Activated CD8-positive, alpha-beta T cell treated with anti-CD3 and anti-CD28 coated beads for 36 hours (primary cell): ENCODE measurements around the gene SLIT1. TPM values are rescaled to one million over a fixed set of nuclear protein-coding genes. Genes with fewer than 3 reads are reported as not detected.

Experiments
- ATAC-seq: fragments of 200-7000 bp; cut with Tn5 transposase; one replicate; pipeline ENCODE4 v1.10.0; 2021; ENCODE audit warnings: mild to moderate bottlenecking, moderate library complexity
- CTCF ChIA-PET: fragments of 350-600 bp; sonication (Branson Sonifier 250); formaldehyde crosslinking; loops from one replicate; lab custom pipeline; 2021; ENCODE audit warnings: antibody characterized with exemption; lab: Charles Lee
- POLR2A ChIA-PET: fragments of 350-600 bp; sonication (Branson Sonifier 250); formaldehyde crosslinking; loops from one replicate; lab custom pipeline; 2021; ENCODE audit warnings: antibody characterized with exemption; lab: Charles Lee
- DNase-seq: peaks from one replicate; pipeline ENCODE4 v3.0.0-alpha.2; 2020
- H3K27ac Mint-ChIP-seq: one replicate; pipeline ENCODE4 v1.8.0; 2021; ENCODE audit warnings: mild to moderate bottlenecking, mixed read lengths
- H3K27me3 Mint-ChIP-seq: one replicate; pipeline ENCODE4 v1.8.0; 2021; ENCODE audit warnings: mixed read lengths
- H3K36me3 Mint-ChIP-seq: one replicate; pipeline ENCODE4 v1.8.0; 2021; ENCODE audit warnings: low read depth, mixed read lengths
- H3K4me1 Mint-ChIP-seq: one replicate; pipeline ENCODE4 v1.8.0; 2021; ENCODE audit warnings: low read depth, mixed read lengths
- H3K4me3 Mint-ChIP-seq: one replicate; pipeline ENCODE4 v1.8.0; 2021; ENCODE audit warnings: mild to moderate bottlenecking, moderate library complexity, mixed read lengths
- H3K9me3 Mint-ChIP-seq: one replicate; pipeline ENCODE4 v1.8.0; 2021; ENCODE audit warnings: mixed read lengths
- CTCF ChIP-seq: fragments of 200-600 bp; IDR thresholded peaks from one replicate; pipeline ENCODE4 v1.8.0; 2022; ENCODE audit warnings: antibody characterized with exemption, mild to moderate bottlenecking
- intact Hi-C: fragments of 100-400 bp; cut with micrococcal nuclease; formaldehyde crosslinking; loops from one replicate; pipeline ENCODE4 v1.10.0; 2022
- total RNA-seq, 2 experiments: library from RNA; stranded (reverse); gene quantifications; one replicate each; pipeline ENCODE4 v1.2.3, GENCODE V29; 2021

SLIT1 gene
- total RNA-seq, 2 experiments from 2014 or later = 0.34 to 1.2 TPM

- Mint-ChIP-seq H3K27me3 (peaks cover 6% of the 10 kb centered on the region), H3K27ac (no peak overlapping the region), H3K4me3 (no peak overlapping the region), H3K4me1 (no peaks in the 10 kb centered on the region), H3K36me3 (no peaks in the 10 kb centered on the region), H3K9me3 (no peaks in the 10 kb centered on the region)
- DNase-seq = no peak
- TF ChIP-seq CTCF = no peak
- intact Hi-C loops = loop anchor here (10.0 kb wide), 1 partner anchor 197 kb away; the partner anchor contains the start of gene LCOR
- no peak for ATAC-seq
- ChIA-PET CTCF (interaction anchor here (1.0 kb wide), 1 partner anchor 117 kb away, joined by 3 read pairs; no protein-coding TSS in a partner anchor), POLR2A (no interaction called here)
These were observed 154.3 kb downstream of the SLIT1 start for GRCh38 chr10:97031459-97031858.

- Mint-ChIP-seq H3K27me3 (peaks cover 2% of the 10 kb centered on the region), H3K9me3 (no peaks in the 10 kb centered on the region), H3K27ac (no peak overlapping the region), H3K4me1 (no peaks in the 10 kb centered on the region), H3K4me3 (no peak overlapping the region), H3K36me3 (no peaks in the 10 kb centered on the region)
- intact Hi-C loops = loop anchor here (10.0 kb wide), 1 partner anchor 196 kb away; the partner anchor contains the start of gene LCOR
- ChIA-PET POLR2A (no interaction called here), CTCF (no interaction called here)
- DNase-seq (no peak), ATAC-seq (no peak)
- TF ChIP-seq CTCF = no peak
These were observed 154.9 kb downstream of the SLIT1 start for GRCh38 chr10:97030894-97031293.

GRCh38 chr10:97029271-97029670, 156.5 kb downstream of the SLIT1 start:
- H3K36me3 Mint-ChIP-seq = no peaks in the 10 kb centered on the region
- H3K27me3 Mint-ChIP-seq = peaks cover 1% of the 10 kb centered on the region
- no peaks in the 10 kb centered on the region for H3K4me1 Mint-ChIP-seq
- H3K9me3 Mint-ChIP-seq = no peaks in the 10 kb centered on the region
- DNase-seq = no peak
- ATAC-seq = no peak
- TF ChIP-seq CTCF = no peak
- intact Hi-C loops = loop anchor here (10.0 kb wide), 1 partner anchor 384 kb away; no protein-coding TSS in a partner anchor
- ChIA-PET POLR2A (no interaction called here), CTCF (interaction anchor here (7.7 kb wide), 1 partner anchor 7 kb away, joined by 125 read pairs; no protein-coding TSS in a partner anchor)
- no peak overlapping the region for H3K4me3 Mint-ChIP-seq
- H3K27ac Mint-ChIP-seq = no peak overlapping the region

- intact Hi-C loops = loop anchor here (10.0 kb wide), 1 partner anchor 384 kb away; no protein-coding TSS in a partner anchor
- POLR2A ChIA-PET = no interaction called here
- peaks cover 4% of the 10 kb centered on the region for H3K4me1 Mint-ChIP-seq
- no peak for DNase-seq
- no peak for TF ChIP-seq CTCF
- H3K4me3 Mint-ChIP-seq = no peak overlapping the region
- no peak overlapping the region for H3K27ac Mint-ChIP-seq
- CTCF ChIA-PET = interaction anchor here (1.1 to 7.7 kb wide), 2 partner anchors 8 to 44 kb away, joined by 3 to 125 read pairs; no protein-coding TSS in a partner anchor
- ATAC-seq = no peak
- H3K27me3 Mint-ChIP-seq = peaks cover 1% of the 10 kb centered on the region
- H3K36me3 Mint-ChIP-seq = no peaks in the 10 kb centered on the region
- no peaks in the 10 kb centered on the region for H3K9me3 Mint-ChIP-seq
These were observed 157.0 kb downstream of the SLIT1 start for GRCh38 chr10:97028832-97029178.

- DNase-seq (no peak), ATAC-seq (no peak)
- Mint-ChIP-seq H3K27ac (no peak overlapping the region), H3K4me3 (no peak overlapping the region), H3K27me3 (peaks cover 1% of the 10 kb centered on the region), H3K9me3 (no peaks in the 10 kb centered on the region), H3K36me3 (no peaks in the 10 kb centered on the region), H3K4me1 (peaks cover 5% of the 10 kb centered on the region)
- intact Hi-C loops = loop anchor here (10.0 kb wide), 1 partner anchor 383 kb away; no protein-coding TSS in a partner anchor
- ChIA-PET POLR2A (no interaction called here), CTCF (interaction anchor here (0.8 to 7.7 kb wide), 7 partner anchors 8 to 267 kb away, joined by 3 to 125 read pairs (median 3); no protein-coding TSS in a partner anchor)
- no peak for TF ChIP-seq CTCF
These were observed 157.5 kb downstream of the SLIT1 start for GRCh38 chr10:97028126-97028831.
